Measurements from ENCODE around the gene GRAMD1A. TPM values are rescaled to one million over a fixed set of nuclear protein-coding genes. Genes with fewer than 3 reads are reported as not detected.
A peak's percentile ranks its signal among the peaks of the same experiment; 100 is the strongest.

The GRAMD1A gene
- total and polyA plus RNA-seq, 9 of the 15 experiments (the other 6 are each of a cell fraction or from before 2014, with no cell fraction given), result 1.4 to 63.8 (median 38.5) TPM

DNA sequence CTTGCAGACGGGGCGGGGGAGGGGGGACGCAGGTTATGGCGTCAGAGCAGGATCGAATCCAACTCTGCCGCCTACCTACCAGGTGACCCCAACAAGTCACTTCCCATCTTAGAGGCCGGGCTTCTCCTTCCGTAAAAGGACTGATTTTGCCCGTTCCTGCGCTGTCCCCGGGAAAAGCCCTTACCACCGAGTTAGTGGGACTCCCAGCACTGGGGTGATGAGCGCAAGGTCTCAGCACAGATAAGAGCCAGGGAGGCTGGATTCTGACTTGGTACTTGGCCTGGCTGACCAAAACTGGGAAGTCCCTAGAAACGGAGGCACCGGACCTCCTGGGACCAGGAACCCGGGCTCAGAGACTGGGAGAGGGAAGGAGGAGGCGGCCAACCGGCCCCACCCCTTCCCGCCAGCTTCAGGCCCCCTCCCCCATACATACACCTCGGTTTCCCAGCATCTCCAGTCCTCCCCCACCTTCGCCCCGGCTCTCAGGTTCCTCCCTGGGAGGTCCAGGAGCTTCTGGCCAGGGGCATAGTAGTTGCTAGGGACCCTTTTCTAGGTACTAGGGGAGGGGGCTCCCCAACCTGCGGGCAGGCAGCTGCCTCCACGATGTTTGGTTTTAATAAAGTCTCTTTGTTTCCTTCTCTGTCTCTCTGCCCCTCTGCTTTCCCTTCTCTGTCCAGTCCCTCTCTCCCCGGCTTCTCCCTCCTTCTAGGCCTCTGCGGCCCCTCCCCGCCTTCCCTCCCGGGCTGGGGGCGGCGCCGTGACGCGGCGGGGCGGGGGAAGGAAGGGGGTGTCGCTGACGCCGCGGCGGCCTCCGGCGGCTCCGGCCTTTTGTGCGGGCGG is at the start of gene GRAMD1A (continued):
- TF ChIP-seq, protein P1, sequence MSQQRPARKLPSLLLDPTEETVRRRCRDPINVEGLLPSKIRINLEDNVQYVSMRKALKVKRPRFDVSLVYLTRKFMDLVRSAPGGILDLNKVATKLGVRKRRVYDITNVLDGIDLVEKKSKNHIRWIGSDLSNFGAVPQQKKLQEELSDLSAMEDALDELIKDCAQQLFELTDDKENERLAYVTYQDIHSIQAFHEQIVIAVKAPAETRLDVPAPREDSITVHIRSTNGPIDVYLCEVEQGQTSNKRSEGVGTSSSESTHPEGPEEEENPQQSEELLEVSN (IDR thresholded peaks at IDR 0.05; ENCODE audit: borderline replicate concordance in 1 of 2, extremely low read depth in 1 of 2, insufficient read depth in 1 of 2, insufficient read length in 1 of 2, low read depth in 1 of 2, low read length in 1 of 2, poor library complexity in 1 of 2, severe bottlenecking in 1 of 2), result peak in 1 of 2 experiments; percentile 12
- peak; percentile 35 for TF ChIP-seq HMGN3 (IDR thresholded peaks at IDR 0.05; ENCODE audit: borderline replicate concordance, extremely low read depth, insufficient read length, low read depth, low read length)
- TF ChIP-seq MAFK (IDR thresholded peaks at IDR 0.05; ENCODE audit: low read length), result no peak
- TF ChIP-seq CEBPG (CRISPR knock-in tag; IDR thresholded peaks at IDR 0.05), result no peak
- TF ChIP-seq CEBPG (tag; conservative IDR thresholded peaks at IDR 0.05 in 1 of 2, IDR thresholded peaks at IDR 0.05 in 1 of 2), result no peak
- TF ChIP-seq NONO (IDR thresholded peaks at IDR 0.05; ENCODE audit: low read depth in 2 of 2, low read length in 1 of 2), result no peak
- 0 out of 4 replicates have a peak, but pooled peaks of 1 of the 2 experiments have one; percentile 44 for TF ChIP-seq TEAD1 (CRISPR knock-in tag; IDR thresholded peaks at IDR 0.05)
- no peak for TF ChIP-seq NFE2 (IDR thresholded peaks at IDR 0.05; ENCODE audit: low read depth)
- no peak for TF ChIP-seq ZNF232 (CRISPR knock-in tag; IDR thresholded peaks at IDR 0.05)
- TF ChIP-seq TAF9B (IDR thresholded peaks at IDR 0.05; ENCODE audit: partially characterized antibody), result no peak
- TF ChIP-seq NR2F6 (CRISPR knock-in tag; IDR thresholded peaks at IDR 0.05), result no peak
- TF ChIP-seq, protein P2, sequence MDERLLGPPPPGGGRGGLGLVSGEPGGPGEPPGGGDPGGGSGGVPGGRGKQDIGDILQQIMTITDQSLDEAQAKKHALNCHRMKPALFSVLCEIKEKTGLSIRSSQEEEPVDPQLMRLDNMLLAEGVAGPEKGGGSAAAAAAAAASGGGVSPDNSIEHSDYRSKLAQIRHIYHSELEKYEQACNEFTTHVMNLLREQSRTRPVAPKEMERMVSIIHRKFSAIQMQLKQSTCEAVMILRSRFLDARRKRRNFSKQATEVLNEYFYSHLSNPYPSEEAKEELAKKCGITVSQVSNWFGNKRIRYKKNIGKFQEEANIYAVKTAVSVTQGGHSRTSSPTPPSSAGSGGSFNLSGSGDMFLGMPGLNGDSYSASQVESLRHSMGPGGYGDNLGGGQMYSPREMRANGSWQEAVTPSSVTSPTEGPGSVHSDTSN (CRISPR knock-in tag; IDR thresholded peaks at IDR 0.05; ENCODE audit: low read depth), result no peak
- TF ChIP-seq, protein P2 (tag; conservative IDR thresholded peaks at IDR 0.05; ENCODE audit: low read depth), result no peak
- no peak for TF ChIP-seq POLR3A (IDR thresholded peaks at IDR 0.05; ENCODE audit: borderline replicate concordance, extremely low read depth, insufficient read depth, insufficient read length)
- no peak for TF ChIP-seq TARDBP (IDR thresholded peaks at IDR 0.05)
